ENCODE data around the gene ZNF618. TPM values are rescaled to one million over a fixed set of nuclear protein-coding genes. Genes with fewer than 3 reads are reported as not detected.

The ZNF618 gene
- total and polyA plus RNA-seq, 8 donors: 1.2 to 19.8 (median 5.3) TPM

GRCh38 chr9:114031037-114031630 lies 155.0 kb downstream of the ZNF618 start:
- H3K36me3 ChIP-seq: peaks cover 0 to 93% (median 88%) of the 10 kb centered on the region in 4 donors
- H3K27ac ChIP-seq: no peak overlapping the region
- no peaks in the 10 kb centered on the region for H3K27me3 ChIP-seq
- no peak for TF ChIP-seq CTCF (IDR thresholded peaks at IDR 0.05)
- TF ChIP-seq POLR2A (IDR thresholded peaks at IDR 0.05): no peak
- no peak for TF ChIP-seq EP300 (IDR thresholded peaks at IDR 0.05)
- no peak for TF ChIP-seq POLR2AphosphoS5 (IDR thresholded peaks at IDR 0.05)
- H3K4me1 ChIP-seq: no peaks in the 10 kb centered on the region
- intact Hi-C loops (cut with DNase I; ENCODE audit: low total_unique reads): no loop called here
- no peak overlapping the region for H3K4me3 ChIP-seq
- no peaks in the 10 kb centered on the region for H3K9me3 ChIP-seq
- WGBS, 5 donors: 83 to 100% (median 94%) methylated on average over 7 of the region's 7 CpGs
- DNase-seq: no peak

- TF ChIP-seq EP300 (IDR thresholded peaks at IDR 0.05): no peak
- no peak for TF ChIP-seq POLR2AphosphoS5 (IDR thresholded peaks at IDR 0.05)
- no peak for TF ChIP-seq POLR2A (IDR thresholded peaks at IDR 0.05)
- TF ChIP-seq CTCF (IDR thresholded peaks at IDR 0.05): no peak
- intact Hi-C loops (cut with DNase I; ENCODE audit: low total_unique reads): no loop called here
- 86 to 94% (median 92%) methylated on average over 17 to 19 of the region's 19 CpGs for WGBS, 5 donors
- no peak overlapping the region for H3K4me3 ChIP-seq
- H3K9me3 ChIP-seq: no peaks in the 10 kb centered on the region
- H3K36me3 ChIP-seq: peaks cover 8 to 93% (median 89%) of the 10 kb centered on the region in 4 donors
- H3K4me1 ChIP-seq: no peaks in the 10 kb centered on the region
- no peak overlapping the region for H3K27ac ChIP-seq
- DNase-seq: peak in 1 of 2 donors; percentile 23
- no peaks in the 10 kb centered on the region for H3K27me3 ChIP-seq
Observed at GRCh38 chr9:114031948-114032840, 156.1 kb downstream of the ZNF618 start.

GRCh38 chr9:114033397-114034103 lies 157.4 kb downstream of the ZNF618 start:
- intact Hi-C loops (cut with DNase I; ENCODE audit: low total_unique reads): no loop called here
- Histone ChIP-seq H3K4me1 (no peaks in the 10 kb centered on the region), H3K4me3 (no peak overlapping the region), H3K9me3 (no peaks in the 10 kb centered on the region), H3K27ac (no peak overlapping the region), H3K27me3 (no peaks in the 10 kb centered on the region), H3K36me3 (peaks cover 10 to 93% (median 91%) of the 10 kb centered on the region in 4 donors)
- peak in 1 of 2 donors; percentile 69 for DNase-seq
- peak in 4 of 7 experiments; percentile 20 to 40 (median 22) for TF ChIP-seq CTCF (IDR thresholded peaks at IDR 0.05)
- no peak for TF ChIP-seq POLR2AphosphoS5 (IDR thresholded peaks at IDR 0.05)
- WGBS, 5 donors: 49 to 74% (median 65%) methylated on average over 7 to 12 of the region's 12 CpGs

GRCh38 chr9:114034196-114034595 lies 158.1 kb downstream of the ZNF618 start:
- H3K36me3 ChIP-seq: peaks cover 13 to 93% (median 91%) of the 10 kb centered on the region in 4 donors
- no peak for TF ChIP-seq CTCF (IDR thresholded peaks at IDR 0.05)
- no peak for TF ChIP-seq EP300 (IDR thresholded peaks at IDR 0.05)
- no peak for TF ChIP-seq POLR2AphosphoS5 (IDR thresholded peaks at IDR 0.05)
- TF ChIP-seq POLR2A (IDR thresholded peaks at IDR 0.05): no peak
- no peak overlapping the region for H3K27ac ChIP-seq
- no peaks in the 10 kb centered on the region for H3K4me1 ChIP-seq
- H3K9me3 ChIP-seq: no peaks in the 10 kb centered on the region
- no peak for DNase-seq
- H3K4me3 ChIP-seq: no peak overlapping the region
- 88 to 95% (median 92%) methylated on average over 10 of the region's 10 CpGs for WGBS, 5 donors
- H3K27me3 ChIP-seq: no peaks in the 10 kb centered on the region
- intact Hi-C loops (cut with DNase I; ENCODE audit: low total_unique reads): no loop called here

All from stomach (tissue), 9 donors.